ENCODE results near the gene EFCAB9. TPM values are rescaled to one million over a fixed set of nuclear protein-coding genes. Genes with fewer than 3 reads are reported as not detected.
A peak's percentile ranks its signal among the peaks of the same experiment; 100 is the strongest.

The EFCAB9 gene
- total and polyA plus RNA-seq, 5 experiments from 2014 or later, result not detected

GRCh38 chr5:172219296-172219695, 25.3 kb downstream of the EFCAB9 start:
- Mint-ChIP-seq H3K4me1 (peaks cover under 1 to 7% (median 6%) of the 10 kb centered on the region in 4 donors), H3K27me3 (no peaks in the 10 kb centered on the region), H3K9me3 (peaks cover 0 to 17% (median 0%) of the 10 kb centered on the region in 9 donors), H3K36me3 (peaks cover 14 to 66% (median 45%) of the 10 kb centered on the region in 3 donors), H3K4me3 (no peak overlapping the region), H3K27ac (no peak overlapping the region)
- POLR2A ChIA-PET, result no interaction called here
- no peak for ATAC-seq
- DNase-seq, result no peak

GRCh38 chr5:172223901-172224873, 30.2 kb downstream of the EFCAB9 start:
- H3K4me1 Mint-ChIP-seq, result peaks cover 4 to 9% (median 5%) of the 10 kb centered on the region in 4 donors
- no peak for DNase-seq
- no peak for ATAC-seq
- peaks cover 7 to 57% (median 34%) of the 10 kb centered on the region in 3 donors for H3K36me3 Mint-ChIP-seq
- POLR2A ChIA-PET, result interaction anchor here (0.6 to 0.7 kb wide), 2 partner anchors 94 to 837 kb away, joined by 3 to 5 read pairs; partner anchors contain the start of gene NPM1
- H3K27me3 Mint-ChIP-seq, result no peaks in the 10 kb centered on the region
- H3K27ac Mint-ChIP-seq, result peak overlapping the region in 4 of 10 donors; percentile 3 to 56 (median 15)
- H3K9me3 Mint-ChIP-seq, result peaks cover 0 to 9% (median 0%) of the 10 kb centered on the region in 9 donors
- H3K4me3 Mint-ChIP-seq, result no peak overlapping the region

GRCh38 chr5:172224996-172225395, 31.0 kb downstream of the EFCAB9 start:
- H3K27ac Mint-ChIP-seq, result peak overlapping the region in 3 of 10 donors; percentile 2 to 19 (median 3)
- ATAC-seq, result no peak
- peaks cover 0 to 53% (median 29%) of the 10 kb centered on the region in 3 donors for H3K36me3 Mint-ChIP-seq
- peaks cover 4 to 9% (median 5%) of the 10 kb centered on the region in 4 donors for H3K4me1 Mint-ChIP-seq
- no peaks in the 10 kb centered on the region for H3K27me3 Mint-ChIP-seq
- H3K9me3 Mint-ChIP-seq, result peaks cover 0 to 2% (median 0%) of the 10 kb centered on the region in 9 donors
- H3K4me3 Mint-ChIP-seq, result no peak overlapping the region
- no peak for DNase-seq
- POLR2A ChIA-PET, result no interaction called here

- Mint-ChIP-seq H3K27ac (peak overlapping the region in 1 of 10 donors; percentile 25), H3K36me3 (peaks cover 4 to 67% (median 30%) of the 10 kb centered on the region in 3 donors), H3K27me3 (no peaks in the 10 kb centered on the region), H3K9me3 (no peaks in the 10 kb centered on the region), H3K4me3 (no peak overlapping the region), H3K4me1 (peaks cover 0 to 2% (median under 1%) of the 10 kb centered on the region in 4 donors)
- POLR2A ChIA-PET, result no interaction called here
- ATAC-seq (no peak), DNase-seq (no peak)
These were observed 35.9 kb downstream of the EFCAB9 start for GRCh38 chr5:172229904-172230303.

GRCh38 chr5:172234031-172234430, 40.1 kb downstream of the EFCAB9 start:
- peaks cover 11 to 33% (median 29%) of the 10 kb centered on the region in 4 donors for H3K4me1 Mint-ChIP-seq
- no peak for DNase-seq
- peak overlapping the region in 1 of 10 donors; percentile 0 for H3K27ac Mint-ChIP-seq
- no peaks in the 10 kb centered on the region for H3K9me3 Mint-ChIP-seq
- H3K27me3 Mint-ChIP-seq, result no peaks in the 10 kb centered on the region
- POLR2A ChIA-PET, result no interaction called here
- no peak overlapping the region for H3K4me3 Mint-ChIP-seq
- ATAC-seq, result no peak
- H3K36me3 Mint-ChIP-seq, result peaks cover 4 to 47% (median 25%) of the 10 kb centered on the region in 3 donors

- Mint-ChIP-seq H3K36me3 (peaks cover 3 to 41% (median 22%) of the 10 kb centered on the region in 3 donors), H3K4me1 (peaks cover 11 to 38% (median 30%) of the 10 kb centered on the region in 4 donors), H3K4me3 (no peak overlapping the region), H3K27ac (peak overlapping the region in 6 of 10 donors; percentile 0 to 44 (median 6)), H3K9me3 (no peaks in the 10 kb centered on the region), H3K27me3 (no peaks in the 10 kb centered on the region)
- DNase-seq, result no peak
- POLR2A ChIA-PET, result no interaction called here
- ATAC-seq, result no peak
These were observed 41.3 kb downstream of the EFCAB9 start for GRCh38 chr5:172235132-172235780.

GRCh38 chr5:172235827-172236736, 42.1 kb downstream of the EFCAB9 start:
- POLR2A ChIA-PET, result no interaction called here
- H3K27ac Mint-ChIP-seq, result peak overlapping the region in 5 of 10 donors; percentile 0 to 41 (median 27)

GRCh38 chr5:172238334-172238733, 44.4 kb downstream of the EFCAB9 start:
- H3K4me1 Mint-ChIP-seq, result peaks cover 11 to 38% (median 30%) of the 10 kb centered on the region in 4 donors
- no peak for DNase-seq
- H3K4me3 Mint-ChIP-seq, result no peak overlapping the region

More at GRCh38 chr5:172235827-172236736, 42.1 kb downstream of the EFCAB9 start:
- Mint-ChIP-seq H3K4me3 (no peak overlapping the region), H3K36me3 (peaks cover 0 to 37% (median 17%) of the 10 kb centered on the region in 3 donors), H3K9me3 (no peaks in the 10 kb centered on the region), H3K27me3 (no peaks in the 10 kb centered on the region), H3K4me1 (peaks cover 11 to 38% (median 30%) of the 10 kb centered on the region in 4 donors)
- ATAC-seq (no peak), DNase-seq (no peak)

GRCh38 chr5:172243302-172243701, 49.3 kb downstream of the EFCAB9 start:
- DNase-seq (no peak), ATAC-seq (no peak)
- no peak overlapping the region for H3K4me3 Mint-ChIP-seq
- no peak overlapping the region for H3K27ac Mint-ChIP-seq
- POLR2A ChIA-PET, result no interaction called here
- H3K4me1 Mint-ChIP-seq, result peaks cover 8 to 17% (median 10%) of the 10 kb centered on the region in 4 donors
- peaks cover 5 to 16% (median 7%) of the 10 kb centered on the region in 3 donors for H3K36me3 Mint-ChIP-seq
- H3K9me3 Mint-ChIP-seq, result peaks cover 0 to 3% (median 0%) of the 10 kb centered on the region in 9 donors
- H3K27me3 Mint-ChIP-seq, result no peaks in the 10 kb centered on the region

More at GRCh38 chr5:172238334-172238733, 44.4 kb downstream of the EFCAB9 start:
- POLR2A ChIA-PET, result no interaction called here
- H3K27ac Mint-ChIP-seq, result peak overlapping the region in 2 of 10 donors; percentile 49 to 63
- peaks cover 5 to 15% (median 11%) of the 10 kb centered on the region in 3 donors for H3K36me3 Mint-ChIP-seq
- ATAC-seq, result no peak
- H3K27me3 Mint-ChIP-seq, result no peaks in the 10 kb centered on the region
- no peaks in the 10 kb centered on the region for H3K9me3 Mint-ChIP-seq

GRCh38 chr5:172245046-172245445, 51.1 kb downstream of the EFCAB9 start:
- no peak for ATAC-seq
- no peak overlapping the region for H3K4me3 Mint-ChIP-seq
- POLR2A ChIA-PET, result interaction anchor here (0.5 kb wide), 1 partner anchor 84 kb away, joined by 3 read pairs; no protein-coding TSS in a partner anchor
- H3K9me3 Mint-ChIP-seq, result peaks cover 0 to 11% (median 8%) of the 10 kb centered on the region in 9 donors
- no peak overlapping the region for H3K27ac Mint-ChIP-seq
- H3K4me1 Mint-ChIP-seq, result peaks cover 0 to 9% (median 6%) of the 10 kb centered on the region in 4 donors
- no peak for DNase-seq
- H3K27me3 Mint-ChIP-seq, result no peaks in the 10 kb centered on the region
- H3K36me3 Mint-ChIP-seq, result peaks cover 11 to 22% (median 15%) of the 10 kb centered on the region in 3 donors

- H3K27ac Mint-ChIP-seq, result no peak overlapping the region
- DNase-seq (no peak), ATAC-seq (no peak)
- H3K4me3 Mint-ChIP-seq, result no peak overlapping the region
- POLR2A ChIA-PET, result no interaction called here
- peaks cover 0 to 16% (median 10%) of the 10 kb centered on the region in 9 donors for H3K9me3 Mint-ChIP-seq
- H3K36me3 Mint-ChIP-seq, result peaks cover 16 to 22% (median 20%) of the 10 kb centered on the region in 3 donors
- H3K27me3 Mint-ChIP-seq, result no peaks in the 10 kb centered on the region
- H3K4me1 Mint-ChIP-seq, result peaks cover 0 to 9% (median 6%) of the 10 kb centered on the region in 4 donors
These were observed 51.7 kb downstream of the EFCAB9 start for GRCh38 chr5:172245703-172246125.
